Measurements from ENCODE around the gene XPC.

The XPC gene

GRCh38 chr3:14127516-14128161 is 50.8 kb downstream of the XPC start:
- Histone ChIP-seq H3K4me3 (ENCODE audit: low read depth in 1 of 2, low read length in 2 of 2) (no peak overlapping the region), H4K20me1 (ENCODE audit: insufficient read depth, low read length) (peaks cover 42% of the 10 kb centered on the region), H3K9ac (ENCODE audit: low read depth, low read length) (no peak overlapping the region), H3K4me1 (ENCODE audit: insufficient read depth, low read length) (peaks cover 32% of the 10 kb centered on the region), H3K4me2 (ENCODE audit: insufficient read depth, low read length) (peak overlapping the region; percentile 92; the same call in 1 of the 2 replicates), H2AFZ (ENCODE audit: low read depth, low read length) (no peak overlapping the region), H3K27ac (ENCODE audit: low read length) (no peak overlapping the region), H3K9me3 (ENCODE audit: insufficient read depth, low read length, severe bottlenecking) (no peaks in the 10 kb centered on the region), H3K79me2 (ENCODE audit: insufficient read depth, low read length) (peaks cover 61% of the 10 kb centered on the region), H3K36me3 (ENCODE audit: insufficient read depth, low read length) (peaks cover 52% of the 10 kb centered on the region), H3K27me3 (ENCODE audit: insufficient read depth, low read length, poor library complexity) (no peaks in the 10 kb centered on the region)
- no peak for DNase-seq
- ATAC-seq (ENCODE audit: insufficient read depth, low read depth): no peak
- TF ChIP-seq, protein P1, sequence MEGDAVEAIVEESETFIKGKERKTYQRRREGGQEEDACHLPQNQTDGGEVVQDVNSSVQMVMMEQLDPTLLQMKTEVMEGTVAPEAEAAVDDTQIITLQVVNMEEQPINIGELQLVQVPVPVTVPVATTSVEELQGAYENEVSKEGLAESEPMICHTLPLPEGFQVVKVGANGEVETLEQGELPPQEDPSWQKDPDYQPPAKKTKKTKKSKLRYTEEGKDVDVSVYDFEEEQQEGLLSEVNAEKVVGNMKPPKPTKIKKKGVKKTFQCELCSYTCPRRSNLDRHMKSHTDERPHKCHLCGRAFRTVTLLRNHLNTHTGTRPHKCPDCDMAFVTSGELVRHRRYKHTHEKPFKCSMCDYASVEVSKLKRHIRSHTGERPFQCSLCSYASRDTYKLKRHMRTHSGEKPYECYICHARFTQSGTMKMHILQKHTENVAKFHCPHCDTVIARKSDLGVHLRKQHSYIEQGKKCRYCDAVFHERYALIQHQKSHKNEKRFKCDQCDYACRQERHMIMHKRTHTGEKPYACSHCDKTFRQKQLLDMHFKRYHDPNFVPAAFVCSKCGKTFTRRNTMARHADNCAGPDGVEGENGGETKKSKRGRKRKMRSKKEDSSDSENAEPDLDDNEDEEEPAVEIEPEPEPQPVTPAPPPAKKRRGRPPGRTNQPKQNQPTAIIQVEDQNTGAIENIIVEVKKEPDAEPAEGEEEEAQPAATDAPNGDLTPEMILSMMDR (IDR thresholded peaks at IDR 0.05; ENCODE audit: borderline replicate concordance, extremely low read depth, low read length, poor library complexity, severe bottlenecking): no peak
- TF ChIP-seq EZH2 (IDR thresholded peaks at IDR 0.05; ENCODE audit: borderline replicate concordance, low read depth, low read length, severe bottlenecking): no peak

GRCh38 chr3:14126887-14127505 is 51.4 kb downstream of the XPC start:
- Histone ChIP-seq H3K4me2 (ENCODE audit: insufficient read depth, low read length) (peak overlapping the region; percentile 92; the same call in 1 of the 2 replicates), H3K27me3 (ENCODE audit: insufficient read depth, low read length, poor library complexity) (no peaks in the 10 kb centered on the region), H3K9me3 (ENCODE audit: insufficient read depth, low read length, severe bottlenecking) (no peaks in the 10 kb centered on the region), H2AFZ (ENCODE audit: low read depth, low read length) (no peak overlapping the region), H3K79me2 (ENCODE audit: insufficient read depth, low read length) (peaks cover 67% of the 10 kb centered on the region), H3K36me3 (ENCODE audit: insufficient read depth, low read length) (peaks cover 52% of the 10 kb centered on the region), H4K20me1 (ENCODE audit: insufficient read depth, low read length) (peaks cover 42% of the 10 kb centered on the region), H3K4me1 (ENCODE audit: insufficient read depth, low read length) (peaks cover 39% of the 10 kb centered on the region), H3K9ac (ENCODE audit: low read depth, low read length) (peak overlapping the region; percentile 83; the same call in 1 of the 2 replicates), H3K4me3 (ENCODE audit: low read depth in 1 of 2, low read length in 2 of 2) (peak overlapping the region in 1 of 2 experiments; percentile 99; a peak in 2 of 4 replicates), H3K27ac (ENCODE audit: low read length) (no peak overlapping the region)
- ATAC-seq (ENCODE audit: insufficient read depth, low read depth) (no peak), DNase-seq (no peak)
- TF ChIP-seq EZH2 (IDR thresholded peaks at IDR 0.05; ENCODE audit: borderline replicate concordance, low read depth, low read length, severe bottlenecking): no peak
- TF ChIP-seq, protein P1 (IDR thresholded peaks at IDR 0.05; ENCODE audit: borderline replicate concordance, extremely low read depth, low read length, poor library complexity, severe bottlenecking): no peak

DNA sequence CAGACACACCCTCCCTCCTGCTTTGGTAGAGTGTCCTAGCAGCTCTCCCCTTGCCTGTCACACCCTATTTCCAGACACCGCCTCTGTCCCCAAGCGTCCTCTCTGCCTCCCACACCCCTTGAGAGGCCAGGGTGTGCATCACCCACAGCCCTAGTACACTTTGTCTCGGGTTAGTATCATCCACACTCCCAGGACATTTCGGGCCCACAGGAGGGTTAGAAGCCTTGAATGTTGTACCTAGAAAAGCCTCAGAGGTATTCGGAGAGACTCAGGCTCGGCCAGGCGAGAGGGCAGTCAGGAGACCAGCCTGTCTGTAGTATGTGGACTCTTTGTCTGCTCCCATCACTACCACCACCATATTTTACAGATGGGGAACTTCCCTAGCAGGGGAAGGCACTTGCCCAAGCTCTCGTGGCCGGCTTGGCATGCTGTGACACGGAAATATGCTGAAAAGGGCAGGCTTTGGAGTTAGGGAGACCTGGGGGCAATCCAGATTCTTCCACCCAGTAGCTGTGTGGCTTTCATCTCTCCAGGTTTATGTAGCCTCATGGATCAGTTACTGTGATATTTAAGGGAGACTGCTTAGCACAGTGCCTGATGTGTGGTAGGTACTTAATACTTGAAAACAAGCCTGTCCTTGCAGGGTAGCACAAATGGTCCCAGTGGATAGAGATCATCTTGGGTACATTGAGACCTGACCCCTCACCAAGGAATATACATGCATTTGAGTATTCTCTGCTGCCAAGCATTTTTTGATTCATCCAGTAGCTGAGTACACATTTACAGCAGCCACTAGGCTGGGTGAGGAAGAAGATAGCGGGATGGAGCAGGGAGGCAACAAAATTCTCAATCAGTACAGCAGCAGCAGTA is 52.1 kb downstream of the XPC start:
- TF ChIP-seq, protein P1 (IDR thresholded peaks at IDR 0.05; ENCODE audit: borderline replicate concordance, extremely low read depth, low read length, poor library complexity, severe bottlenecking): no peak
- no peak for TF ChIP-seq EZH2 (IDR thresholded peaks at IDR 0.05; ENCODE audit: borderline replicate concordance, low read depth, low read length, severe bottlenecking)
- Histone ChIP-seq H3K9ac (ENCODE audit: low read depth, low read length) (peak overlapping the region; percentile 83), H3K4me2 (ENCODE audit: insufficient read depth, low read length) (peak overlapping the region; percentile 92), H3K27ac (ENCODE audit: low read length) (peak overlapping the region; percentile 74), H3K4me1 (ENCODE audit: insufficient read depth, low read length) (peaks cover 42% of the 10 kb centered on the region), H3K27me3 (ENCODE audit: insufficient read depth, low read length, poor library complexity) (no peaks in the 10 kb centered on the region), H3K79me2 (ENCODE audit: insufficient read depth, low read length) (peaks cover 74% of the 10 kb centered on the region), H3K4me3 (ENCODE audit: low read depth in 1 of 2, low read length in 2 of 2) (peak overlapping the region; percentile 88 to 99; a peak in 3 of 4 replicates), H3K9me3 (ENCODE audit: insufficient read depth, low read length, severe bottlenecking) (no peaks in the 10 kb centered on the region), H2AFZ (ENCODE audit: low read depth, low read length) (no peak overlapping the region), H4K20me1 (ENCODE audit: insufficient read depth, low read length) (peaks cover 42% of the 10 kb centered on the region), H3K36me3 (ENCODE audit: insufficient read depth, low read length) (peaks cover 52% of the 10 kb centered on the region)
- DNase-seq (no peak), ATAC-seq (ENCODE audit: insufficient read depth, low read depth) (no peak)

Measured in DND-41 (cell line).